ENCODE measurements around the gene ISM1.

DNA sequence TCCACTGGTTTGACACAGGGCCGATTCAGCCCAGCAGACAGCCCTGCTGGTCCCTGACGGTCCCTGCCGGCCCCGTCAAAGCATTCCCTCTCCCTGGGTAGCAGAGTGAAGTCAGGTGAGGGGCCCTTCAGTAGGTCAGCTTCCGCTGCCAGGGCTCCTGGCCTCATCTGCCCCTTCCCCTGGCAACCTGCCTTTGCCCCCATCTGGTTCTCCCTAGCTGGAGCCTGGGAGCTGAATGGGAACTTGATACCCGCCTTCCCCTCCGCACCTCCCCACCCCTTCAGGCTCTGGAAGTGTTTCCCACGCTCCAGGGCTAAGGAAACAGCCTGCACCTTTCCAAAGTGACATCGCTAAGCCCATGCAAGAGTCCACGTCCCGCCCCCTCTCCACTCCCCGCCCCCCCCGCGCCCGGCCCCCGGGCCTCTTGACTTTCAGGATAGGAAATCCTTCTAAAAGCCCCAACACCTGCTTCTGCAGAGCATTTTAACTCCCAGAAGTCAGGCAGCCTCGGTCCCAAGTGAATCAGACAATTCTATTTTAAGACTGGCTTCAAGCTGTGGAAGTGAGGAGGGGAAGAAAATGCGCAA lies 53.3 kb downstream of the ISM1 start:
- TF ChIP-seq POLR2A (IDR thresholded peaks at IDR 0.05), result no peak
- TF ChIP-seq, protein P1, sequence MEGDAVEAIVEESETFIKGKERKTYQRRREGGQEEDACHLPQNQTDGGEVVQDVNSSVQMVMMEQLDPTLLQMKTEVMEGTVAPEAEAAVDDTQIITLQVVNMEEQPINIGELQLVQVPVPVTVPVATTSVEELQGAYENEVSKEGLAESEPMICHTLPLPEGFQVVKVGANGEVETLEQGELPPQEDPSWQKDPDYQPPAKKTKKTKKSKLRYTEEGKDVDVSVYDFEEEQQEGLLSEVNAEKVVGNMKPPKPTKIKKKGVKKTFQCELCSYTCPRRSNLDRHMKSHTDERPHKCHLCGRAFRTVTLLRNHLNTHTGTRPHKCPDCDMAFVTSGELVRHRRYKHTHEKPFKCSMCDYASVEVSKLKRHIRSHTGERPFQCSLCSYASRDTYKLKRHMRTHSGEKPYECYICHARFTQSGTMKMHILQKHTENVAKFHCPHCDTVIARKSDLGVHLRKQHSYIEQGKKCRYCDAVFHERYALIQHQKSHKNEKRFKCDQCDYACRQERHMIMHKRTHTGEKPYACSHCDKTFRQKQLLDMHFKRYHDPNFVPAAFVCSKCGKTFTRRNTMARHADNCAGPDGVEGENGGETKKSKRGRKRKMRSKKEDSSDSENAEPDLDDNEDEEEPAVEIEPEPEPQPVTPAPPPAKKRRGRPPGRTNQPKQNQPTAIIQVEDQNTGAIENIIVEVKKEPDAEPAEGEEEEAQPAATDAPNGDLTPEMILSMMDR (IDR thresholded peaks at IDR 0.05), result no peak
